GM23248 (cell line): Measurements from ENCODE around the gene FUT8.

Source experiments
- EZH2 ChIP-seq: fragments of 200-600 bp; sonication (generic); IDR thresholded peaks from 2 replicates; pipeline ENCODE4 v1.6.1; 2018; ENCODE audit warnings: antibody characterized with exemption, mild to moderate bottlenecking; ENCODE audit not compliant: insufficient read depth, poor library complexity, severe bottlenecking
- EZH2phosphoT487 ChIP-seq: fragments of 200-600 bp; sonication (generic); IDR thresholded peaks from 2 replicates; pipeline ENCODE4 v1.6.1; 2018; ENCODE audit warnings: antibody characterized with exemption, moderate library complexity, mild to moderate bottlenecking, low read depth; ENCODE audit not compliant: insufficient read depth

DNA sequence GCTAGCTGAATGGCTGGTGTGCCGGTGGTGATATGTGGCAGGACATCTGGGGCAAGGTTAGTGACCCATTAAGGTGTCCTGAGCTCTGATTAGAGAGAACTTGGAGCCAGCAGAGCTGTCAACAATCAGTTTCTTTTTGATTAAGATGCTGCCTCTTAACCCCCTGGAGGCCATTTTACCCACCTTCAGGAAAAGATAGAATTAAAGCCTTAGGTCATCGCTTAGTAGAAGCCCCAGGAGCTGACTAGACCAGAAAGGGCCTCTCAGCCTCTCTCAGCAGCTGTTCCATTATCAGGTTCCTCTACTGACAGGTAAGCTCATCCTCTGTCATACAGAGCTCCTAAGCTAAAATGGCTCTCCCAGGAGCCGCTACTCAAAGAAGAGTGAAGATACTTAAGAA, 339.0 kb downstream of the FUT8 start:
- no peak for TF ChIP-seq EZH2phosphoT487
- TF ChIP-seq EZH2, result no peak
